ENCODE measurements around the gene RAB11B. TPM values are rescaled to one million over a fixed set of nuclear protein-coding genes. Genes with fewer than 3 reads are reported as not detected.
A peak's percentile ranks its signal among the peaks of the same experiment; 100 is the strongest.

Gene RAB11B
- total and polyA plus RNA-seq, 2 of the 13 experiments (the other 11 are each of a cell fraction or from before 2014, with no cell fraction given) = 6.0 to 28.4 TPM

- TF ChIP-seq AHDC1 (CRISPR knock-in tag; IDR thresholded peaks at IDR 0.05; ENCODE audit: borderline replicate concordance) (0 out of 2 replicates have a peak, but pooled peaks have one; percentile 68), KDM3A (CRISPR knock-in tag; IDR thresholded peaks at IDR 0.05; ENCODE audit: low read depth) (no peak), ZBED4 (CRISPR knock-in tag; IDR thresholded peaks at IDR 0.05; ENCODE audit: borderline replicate concordance) (no peak), EED (CRISPR knock-in tag; IDR thresholded peaks at IDR 0.05) (no peak), HDAC1 (CRISPR knock-in tag; IDR thresholded peaks at IDR 0.05) (peak; percentile 62), ZNF549 (CRISPR knock-in tag; IDR thresholded peaks at IDR 0.05) (no peak), CEBPG (CRISPR knock-in tag; IDR thresholded peaks at IDR 0.05) (0 out of 2 replicates have a peak, but pooled peaks have one; percentile 31)
- TF ChIP-seq, protein P1, sequence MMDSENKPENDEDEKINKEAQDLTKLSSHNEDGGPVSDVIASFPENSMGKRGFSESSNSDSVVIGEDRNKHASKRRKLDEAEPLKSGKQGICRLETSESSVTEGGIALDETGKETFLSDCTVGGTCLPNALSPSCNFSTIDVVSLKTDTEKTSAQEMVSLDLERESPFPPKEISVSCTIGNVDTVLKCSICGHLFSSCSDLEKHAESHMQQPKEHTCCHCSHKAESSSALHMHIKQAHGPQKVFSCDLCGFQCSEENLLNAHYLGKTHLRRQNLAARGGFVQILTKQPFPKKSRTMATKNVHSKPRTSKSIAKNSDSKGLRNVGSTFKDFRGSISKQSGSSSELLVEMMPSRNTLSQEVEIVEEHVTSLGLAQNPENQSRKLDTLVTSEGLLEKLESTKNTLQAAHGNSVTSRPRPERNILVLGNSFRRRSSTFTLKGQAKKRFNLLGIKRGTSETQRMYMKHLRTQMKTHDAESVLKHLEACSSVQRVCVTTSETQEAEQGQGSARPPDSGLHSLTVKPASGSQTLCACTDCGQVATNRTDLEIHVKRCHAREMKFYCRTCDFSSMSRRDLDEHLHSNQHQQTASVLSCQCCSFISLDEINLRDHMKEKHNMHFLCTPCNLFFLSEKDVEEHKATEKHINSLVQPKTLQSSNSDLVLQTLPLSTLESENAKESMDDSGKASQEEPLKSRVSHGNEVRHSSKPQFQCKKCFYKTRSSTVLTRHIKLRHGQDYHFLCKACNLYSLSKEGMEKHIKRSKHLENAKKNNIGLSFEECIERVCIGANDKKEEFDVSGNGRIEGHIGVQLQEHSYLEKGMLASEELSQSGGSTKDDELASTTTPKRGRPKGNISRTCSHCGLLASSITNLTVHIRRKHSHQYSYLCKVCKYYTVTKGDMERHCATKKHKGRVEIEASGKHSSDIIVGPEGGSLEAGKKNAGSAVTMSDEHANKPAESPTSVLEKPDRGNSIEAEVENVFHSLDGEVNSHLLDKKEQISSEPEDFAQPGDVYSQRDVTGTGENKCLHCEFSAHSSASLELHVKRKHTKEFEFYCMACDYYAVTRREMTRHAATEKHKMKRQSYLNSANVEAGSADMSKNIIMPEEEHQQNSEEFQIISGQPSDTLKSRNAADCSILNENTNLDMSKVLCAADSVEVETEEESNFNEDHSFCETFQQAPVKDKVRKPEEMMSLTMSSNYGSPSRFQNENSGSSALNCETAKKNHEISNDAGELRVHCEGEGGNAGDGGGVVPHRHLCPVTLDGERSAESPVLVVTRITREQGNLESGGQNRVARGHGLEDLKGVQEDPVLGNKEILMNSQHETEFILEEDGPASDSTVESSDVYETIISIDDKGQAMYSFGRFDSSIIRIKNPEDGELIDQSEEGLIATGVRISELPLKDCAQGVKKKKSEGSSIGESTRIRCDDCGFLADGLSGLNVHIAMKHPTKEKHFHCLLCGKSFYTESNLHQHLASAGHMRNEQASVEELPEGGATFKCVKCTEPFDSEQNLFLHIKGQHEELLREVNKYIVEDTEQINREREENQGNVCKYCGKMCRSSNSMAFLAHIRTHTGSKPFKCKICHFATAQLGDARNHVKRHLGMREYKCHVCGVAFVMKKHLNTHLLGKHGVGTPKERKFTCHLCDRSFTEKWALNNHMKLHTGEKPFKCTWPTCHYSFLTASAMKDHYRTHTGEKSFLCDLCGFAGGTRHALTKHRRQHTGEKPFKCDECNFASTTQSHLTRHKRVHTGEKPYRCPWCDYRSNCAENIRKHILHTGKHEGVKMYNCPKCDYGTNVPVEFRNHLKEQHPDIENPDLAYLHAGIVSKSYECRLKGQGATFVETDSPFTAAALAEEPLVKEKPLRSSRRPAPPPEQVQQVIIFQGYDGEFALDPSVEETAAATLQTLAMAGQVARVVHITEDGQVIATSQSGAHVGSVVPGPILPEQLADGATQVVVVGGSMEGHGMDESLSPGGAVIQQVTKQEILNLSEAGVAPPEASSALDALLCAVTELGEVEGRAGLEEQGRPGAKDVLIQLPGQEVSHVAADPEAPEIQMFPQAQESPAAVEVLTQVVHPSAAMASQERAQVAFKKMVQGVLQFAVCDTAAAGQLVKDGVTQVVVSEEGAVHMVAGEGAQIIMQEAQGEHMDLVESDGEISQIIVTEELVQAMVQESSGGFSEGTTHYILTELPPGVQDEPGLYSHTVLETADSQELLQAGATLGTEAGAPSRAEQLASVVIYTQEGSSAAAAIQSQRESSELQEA (CRISPR knock-in tag; IDR thresholded peaks at IDR 0.05; ENCODE audit: not compliant biosample characterization) = peak; percentile 21
These were observed 31.6 kb downstream of the RAB11B start (continued) for GRCh38 chr19:8421484-8422461.
